GM18951 (cell line): ENCODE results near the gene FAM53A.

Experiments
- POLR2A ChIP-seq: IDR thresholded peaks from 4 replicates; pipeline ENCODE4 v1.6.1; 2011; ENCODE audit warnings: mild to moderate bottlenecking; ENCODE audit not compliant: insufficient read length, insufficient read depth; ENCODE audit errors: extremely low read depth
- in situ Hi-C: fragments of 300-500 bp; cut with MboI; formaldehyde crosslinking; loops from one replicate; pipeline ENCODE4 v1.12.0; 2022; ENCODE audit warnings: low sequenced_read_pairs, mixed read lengths, inconsistent platforms; ENCODE audit not compliant: unreplicated experiment

Gene FAM53A

DNA sequence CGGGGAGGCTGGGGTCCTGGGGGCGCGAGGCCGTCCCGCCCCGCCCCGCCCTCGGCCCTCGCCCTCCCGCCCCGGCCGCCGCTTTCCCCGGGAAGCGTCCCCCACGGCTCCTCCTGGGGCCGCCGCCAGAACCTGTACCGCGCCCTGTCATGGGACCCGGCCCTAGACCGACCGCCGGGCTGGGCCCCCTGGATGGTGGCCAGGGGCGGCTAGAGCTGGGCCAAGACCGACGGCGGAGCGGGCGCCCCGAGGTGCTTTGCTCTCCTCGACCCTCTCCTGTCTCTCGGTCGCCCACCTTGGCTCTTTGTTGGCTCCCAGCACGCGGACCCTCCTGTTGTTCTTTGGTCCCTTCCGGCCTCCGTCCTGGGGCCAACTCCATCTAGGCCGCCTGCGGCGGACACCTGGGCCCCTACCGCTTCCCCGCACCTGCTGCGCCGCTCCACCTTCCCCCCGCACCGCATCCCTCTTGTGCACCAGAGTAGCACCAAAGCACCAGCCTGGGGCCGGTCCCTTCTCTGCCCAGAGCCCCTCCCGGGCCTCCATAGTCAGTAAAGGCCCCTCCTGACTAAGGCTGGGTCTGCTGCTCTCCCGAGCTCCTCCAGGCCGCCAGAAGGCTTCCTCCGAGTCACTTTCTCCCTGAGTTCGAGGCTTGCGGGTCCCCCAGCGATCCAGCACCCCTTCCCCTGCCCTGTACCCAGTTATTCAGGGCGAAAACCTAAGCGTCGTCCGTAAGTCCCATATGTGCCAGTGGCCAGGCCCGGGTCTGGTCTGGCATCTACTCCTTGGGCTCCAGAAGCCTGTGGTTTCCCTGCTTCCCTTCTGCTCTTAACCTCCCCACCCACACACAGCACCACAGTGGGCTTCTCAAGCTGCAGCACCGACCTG lies 37.8 kb upstream of the FAM53A start:
- no peak for TF ChIP-seq POLR2A
- in situ Hi-C loops, result no loop called here

DNA sequence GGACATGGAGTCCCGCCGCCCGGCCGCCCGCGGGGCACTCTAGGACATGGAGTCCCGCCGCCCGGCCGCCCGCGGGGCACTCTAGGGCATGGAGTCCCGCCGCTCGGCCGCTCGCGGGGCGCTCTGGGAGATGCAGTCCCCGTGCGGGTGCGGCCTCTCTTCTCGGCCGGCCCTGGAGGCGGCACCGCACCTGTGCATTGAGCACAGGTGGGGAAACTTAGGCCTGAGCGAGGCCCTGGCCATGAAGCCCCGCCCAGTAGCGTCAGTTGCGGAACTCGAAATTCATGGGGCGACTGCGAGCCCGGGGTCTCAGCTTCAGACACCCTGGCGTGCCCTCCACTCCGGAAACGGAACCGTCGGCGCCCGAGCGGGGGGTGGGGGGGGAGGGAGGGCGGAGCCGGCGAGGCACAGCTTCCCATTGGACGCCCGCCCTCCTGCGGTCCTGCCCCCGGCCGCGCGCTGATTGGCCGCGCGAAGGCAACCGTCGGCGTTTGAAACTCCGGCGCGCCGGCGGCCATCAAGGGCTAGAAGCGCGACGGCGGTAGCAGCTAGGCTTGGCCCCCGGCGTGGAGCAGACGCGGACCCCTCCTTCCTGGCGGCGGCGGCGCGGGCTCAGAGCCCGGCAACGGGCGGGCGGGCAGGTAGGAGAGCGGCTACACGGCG lies 37.0 kb upstream of the FAM53A start, which contains the start of the genes TACC3 and TMEM129:
TACC3 (plus strand) TSS at position 519 of the 663 bp plus-strand sequence. CDS start 1,901 bp downstream, outside the sequence.
TMEM129 (minus strand) TSS at position 321 of the 663 bp plus-strand sequence. CDS start 486 bp downstream, outside the sequence.
- in situ Hi-C loops, result no loop called here
- TF ChIP-seq POLR2A, result peak; percentile 61

DNA sequence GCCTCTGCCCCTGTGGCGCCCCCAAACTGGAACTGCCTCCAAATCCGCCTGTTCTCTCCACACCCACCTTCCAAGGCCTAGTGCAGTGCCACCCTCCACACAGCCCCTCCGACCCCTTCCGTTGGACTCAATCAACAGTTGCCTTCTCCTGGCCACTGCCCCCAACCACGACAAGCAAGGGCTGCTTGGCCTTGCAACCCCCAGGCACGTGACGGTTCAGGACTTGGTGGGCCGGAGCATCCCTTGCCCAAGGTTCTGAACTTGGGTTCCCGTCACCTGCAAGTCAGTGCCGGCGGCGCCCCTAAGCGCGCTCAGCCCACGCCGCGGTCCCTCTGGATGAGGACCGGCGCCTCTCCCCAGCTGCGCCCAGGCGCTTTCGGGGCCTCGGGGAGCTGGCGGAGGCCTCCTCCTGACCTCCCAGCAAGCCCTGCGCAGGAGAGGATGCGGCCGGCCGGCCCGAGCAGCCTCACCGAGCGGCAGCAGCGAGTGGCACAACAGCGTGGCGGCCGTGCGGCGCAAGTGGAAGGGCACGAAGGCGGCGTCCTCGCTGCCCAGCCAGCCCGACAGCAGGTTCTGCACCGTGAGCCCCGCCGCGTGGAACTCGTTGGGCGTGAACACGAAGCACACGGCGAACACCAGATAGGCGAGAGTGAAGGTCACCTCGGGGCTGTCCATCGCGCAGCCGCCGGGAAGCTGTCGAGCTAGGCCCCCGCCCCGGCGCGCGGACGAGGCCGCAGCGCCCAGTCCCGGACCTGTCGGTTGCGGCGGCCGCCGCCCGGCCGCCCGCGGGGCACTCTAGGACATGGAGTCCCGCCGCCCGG lies 36.3 kb upstream of the FAM53A start:
- in situ Hi-C loops, result no loop called here
- TF ChIP-seq POLR2A, result peak; percentile 53

DNA sequence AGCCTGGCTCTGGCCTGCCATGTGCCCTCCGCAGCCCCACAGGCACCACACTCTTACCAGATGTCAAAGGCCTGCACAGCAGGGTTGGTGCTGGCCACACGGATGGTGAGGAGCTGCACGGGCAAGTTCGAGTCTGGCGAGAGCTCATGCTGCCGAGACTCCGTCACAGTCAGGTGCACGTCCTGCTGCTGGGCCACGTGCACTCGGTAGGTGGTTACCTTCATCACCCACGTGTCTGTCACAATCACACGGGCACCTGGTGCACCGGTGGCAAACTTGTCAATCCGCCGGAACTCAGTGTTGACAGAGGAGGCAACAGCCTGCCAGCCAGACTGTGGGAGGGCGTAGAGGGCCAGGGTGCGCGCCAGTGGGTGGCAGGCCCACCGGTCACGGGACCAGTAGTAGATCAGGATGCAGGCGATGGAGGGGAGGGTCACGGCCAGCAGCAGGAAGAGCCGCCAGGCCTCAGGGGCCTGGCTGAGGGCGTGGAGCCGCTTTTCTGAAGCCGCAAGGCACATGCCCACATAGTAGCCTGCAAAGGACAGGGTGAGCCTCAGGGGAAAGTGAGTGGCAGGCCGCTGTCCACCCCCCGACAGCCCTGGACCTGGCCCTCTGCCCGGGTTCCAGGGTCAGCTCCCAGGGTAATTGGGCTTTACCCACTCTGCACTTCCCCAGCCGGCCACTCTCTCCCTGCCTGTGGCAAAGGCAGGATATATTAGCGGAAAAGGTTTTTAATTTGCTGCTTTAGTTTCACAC lies 34.2 kb upstream of the FAM53A start:
- TF ChIP-seq POLR2A, result no peak
- in situ Hi-C loops, result no loop called here

DNA sequence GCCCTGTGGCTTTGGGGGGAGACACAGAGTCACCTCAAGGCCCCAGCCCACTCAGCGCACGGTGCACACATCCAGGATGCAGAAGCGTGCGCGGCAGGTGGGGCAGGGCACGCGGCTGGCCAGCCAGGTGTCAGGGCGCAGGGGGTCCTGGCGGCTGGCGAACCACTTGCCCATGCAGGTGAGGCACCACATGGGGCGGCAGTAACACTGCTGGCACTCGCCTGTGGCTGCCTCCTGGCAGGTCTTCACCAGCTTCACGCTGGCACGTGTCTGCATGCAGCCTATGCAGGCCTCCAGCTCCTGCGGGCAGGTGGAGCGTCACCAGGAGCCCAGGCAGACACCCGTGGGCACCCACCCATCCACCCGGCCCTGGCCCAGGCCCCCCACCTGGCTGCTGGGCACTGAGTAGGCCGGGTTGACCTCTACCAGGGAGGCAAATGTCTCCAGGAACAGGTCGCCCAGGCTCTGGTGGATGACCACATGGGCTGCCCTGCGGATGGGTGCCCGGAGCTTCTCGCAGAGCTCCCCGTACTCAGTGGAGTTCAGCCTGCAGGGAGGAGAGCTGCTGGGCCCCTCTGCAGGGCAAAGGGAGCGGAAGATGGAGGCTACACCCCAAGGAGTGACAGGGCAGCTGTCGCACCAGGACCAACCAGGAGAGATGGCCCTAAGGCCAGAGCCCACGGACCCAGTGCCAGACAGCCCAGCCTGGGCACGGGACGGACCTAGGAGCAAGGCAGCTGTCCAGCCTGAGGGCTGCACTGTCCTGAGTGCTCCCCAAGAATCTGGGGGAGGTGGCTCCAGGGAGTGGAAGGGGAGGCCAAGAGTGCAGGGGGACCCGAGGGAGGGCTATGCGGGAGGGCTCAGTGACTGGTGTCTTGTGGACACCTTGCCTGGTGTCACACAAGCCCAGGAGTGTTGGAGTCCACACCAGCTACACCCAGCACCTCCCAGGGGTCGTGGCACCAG lies 33.3 kb upstream of the FAM53A start:
- in situ Hi-C loops, result no loop called here
- TF ChIP-seq POLR2A, result peak; percentile 3

DNA sequence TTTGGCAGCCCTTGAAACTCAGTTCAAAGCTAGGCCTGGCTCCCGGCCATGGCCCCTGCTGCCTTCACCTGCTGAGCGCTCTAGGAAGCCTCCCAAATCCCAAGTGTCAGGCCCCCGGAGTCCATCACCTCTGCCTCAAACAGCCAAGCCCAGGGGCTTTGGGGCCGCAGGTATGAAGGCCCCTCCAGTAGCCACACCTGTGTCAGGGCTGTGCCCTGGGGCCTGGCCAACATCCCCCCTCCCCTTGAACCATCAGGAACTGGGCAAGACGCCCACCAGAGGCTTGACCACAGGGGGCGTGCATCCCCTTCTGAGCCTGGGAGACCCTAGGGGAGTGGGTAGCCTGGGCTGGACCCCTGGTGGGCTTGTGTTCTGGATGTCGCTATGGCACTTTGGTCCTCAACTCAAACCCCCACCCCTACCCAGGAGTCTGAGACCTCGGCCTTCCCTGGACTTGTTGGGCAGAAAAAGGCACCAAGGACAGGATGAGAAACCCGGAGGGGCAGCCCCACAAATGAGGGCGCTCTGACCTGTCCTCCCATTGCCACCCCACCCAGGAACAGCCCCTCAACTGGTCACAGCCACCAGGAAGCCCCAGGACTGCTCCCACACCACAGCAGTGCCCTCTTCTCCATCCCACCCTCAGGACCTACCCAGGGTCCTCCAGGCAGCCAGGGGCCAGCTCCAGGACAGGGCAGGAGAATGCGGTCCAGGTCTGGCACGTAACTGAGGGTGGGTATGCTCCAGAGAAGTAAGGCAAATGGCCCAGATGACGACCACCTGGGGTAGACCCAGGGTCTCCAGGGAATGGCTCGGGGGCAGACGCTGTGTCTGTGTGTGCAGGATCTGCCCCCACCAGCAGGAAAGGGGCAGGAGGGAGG lies 32.2 kb upstream of the FAM53A start:
- TF ChIP-seq POLR2A, result no peak
- in situ Hi-C loops, result no loop called here

DNA sequence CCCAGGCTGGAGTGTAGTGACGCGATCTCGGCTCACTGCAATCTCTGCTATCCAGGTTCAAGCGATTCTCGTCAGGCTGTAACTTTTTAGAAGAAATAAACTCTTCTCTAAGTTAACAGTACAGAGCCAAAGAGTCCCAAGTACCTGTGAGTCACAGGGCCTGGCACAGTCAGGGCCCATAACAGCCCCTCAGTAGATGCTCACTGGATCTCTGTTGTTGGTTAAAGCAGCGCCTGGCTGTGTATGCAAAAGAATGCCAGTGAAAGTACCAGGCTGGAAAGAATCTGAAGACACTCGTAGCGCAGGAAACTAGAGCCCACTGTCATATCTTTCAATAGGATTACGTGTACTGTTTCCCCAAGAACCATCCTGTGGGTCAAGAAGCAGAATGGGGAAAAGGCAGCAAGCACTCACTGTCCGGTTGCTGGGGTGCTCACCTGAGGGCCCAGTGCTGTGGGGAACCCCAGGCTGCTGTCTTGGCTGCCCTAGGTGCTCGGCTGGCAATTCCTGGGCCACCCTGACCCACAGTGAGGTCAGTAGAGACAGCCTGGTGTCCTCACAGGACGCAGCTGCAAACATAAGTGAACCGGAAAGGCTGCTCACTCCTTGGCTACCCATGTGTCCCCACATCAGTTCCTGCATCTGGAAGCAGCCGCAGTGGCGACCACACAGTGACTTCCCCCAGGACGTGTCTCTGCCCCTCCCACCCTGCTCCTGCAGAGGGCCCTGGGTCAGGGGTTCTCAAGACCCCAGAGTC lies 31.1 kb upstream of the FAM53A start:
- in situ Hi-C loops, result no loop called here
- peak; percentile 34 for TF ChIP-seq POLR2A

DNA sequence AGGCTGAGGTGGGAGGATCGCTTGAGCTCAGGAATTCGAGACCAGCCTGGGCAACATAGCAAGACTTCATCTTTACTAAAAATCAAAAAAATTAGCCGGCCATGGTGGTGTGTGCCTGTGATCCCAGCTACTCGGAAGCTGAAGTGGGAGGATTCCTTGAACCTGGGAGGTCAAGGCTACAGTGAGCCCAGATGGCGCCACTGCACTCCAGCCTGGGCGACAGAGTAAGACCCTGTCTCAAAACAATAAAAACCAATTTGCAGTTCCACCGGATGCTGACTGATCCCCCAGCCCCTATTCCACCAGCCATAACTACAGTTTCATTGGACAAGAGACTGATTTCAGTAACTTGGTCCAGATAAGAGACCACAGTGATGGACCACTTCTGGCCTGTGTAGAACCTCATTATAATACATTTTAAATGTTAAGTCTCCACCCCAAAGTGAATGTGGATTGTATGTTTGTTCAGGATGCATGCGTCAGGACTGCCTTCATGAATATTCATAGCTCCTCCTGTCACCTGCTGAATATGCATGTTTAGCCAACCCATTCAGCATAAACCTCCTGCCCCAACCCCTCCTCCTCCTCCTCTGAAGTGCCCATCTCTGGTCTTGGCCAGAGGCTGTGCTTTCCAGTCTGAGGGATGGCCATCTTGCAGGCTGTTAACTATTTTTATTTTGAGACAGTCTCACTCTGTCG lies 30.3 kb upstream of the FAM53A start:
- no peak for TF ChIP-seq POLR2A
- in situ Hi-C loops, result no loop called here

DNA sequence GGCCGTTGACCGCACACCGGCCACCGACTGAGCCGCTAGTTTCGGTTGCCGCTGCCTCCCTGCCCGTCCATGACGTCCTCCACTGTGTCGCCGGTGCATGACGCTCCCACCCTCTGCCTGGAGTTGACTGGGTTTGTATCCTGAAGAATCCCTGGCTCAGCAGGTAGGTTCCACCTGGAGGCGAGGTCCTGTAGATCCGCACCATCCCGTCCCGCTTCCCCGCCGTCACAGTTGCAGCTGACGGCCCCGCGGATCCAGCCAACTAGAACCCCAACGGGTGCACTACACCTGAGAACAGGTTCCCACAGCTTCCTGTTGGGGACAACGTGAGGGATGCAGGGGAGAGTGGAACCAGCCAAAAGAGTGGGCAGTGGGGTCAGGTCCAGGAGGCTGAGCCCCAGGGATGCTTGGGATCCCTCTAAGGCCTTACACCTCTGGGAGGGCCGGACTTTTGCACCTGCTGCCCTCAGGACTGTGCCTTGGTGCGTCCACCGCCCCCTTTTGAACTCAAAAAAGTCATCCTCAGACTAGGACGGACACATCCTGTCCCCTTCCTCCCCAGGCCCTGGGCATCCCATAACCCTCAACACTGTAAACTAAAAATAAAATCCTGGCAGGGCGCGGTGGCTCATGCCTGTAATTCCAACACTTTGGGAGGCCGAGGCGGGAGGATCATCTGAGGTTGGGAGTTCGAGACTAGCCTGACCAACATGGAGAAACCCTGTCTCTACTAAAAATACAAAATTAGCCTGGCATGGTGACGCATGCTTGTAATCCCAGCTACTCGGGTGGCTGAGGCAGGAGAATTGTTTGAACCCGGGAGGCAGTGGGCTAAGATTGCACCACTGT lies 29.1 kb upstream of the FAM53A start:
- no peak for TF ChIP-seq POLR2A
- in situ Hi-C loops, result no loop called here
